Measurements from ENCODE around the gene SGCD.

Gene SGCD

DNA sequence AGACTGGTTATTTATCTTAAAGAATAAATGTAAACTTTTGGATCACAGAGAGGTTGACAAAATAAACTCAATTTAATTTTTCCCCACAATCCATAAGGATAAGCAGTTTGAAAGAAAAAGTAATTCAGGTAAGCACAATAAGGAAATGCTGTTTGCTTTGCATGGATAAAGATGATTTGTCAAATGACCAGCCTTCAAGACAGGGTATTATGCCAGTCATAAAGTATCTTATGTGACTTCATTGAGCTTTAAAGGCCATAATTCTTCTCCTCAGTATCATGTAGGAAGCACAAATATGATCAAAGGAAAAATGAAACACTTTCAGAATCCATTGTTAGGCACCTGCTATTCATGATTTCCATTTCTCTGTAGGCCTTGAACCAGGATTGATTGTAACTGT lies 342.5 kb downstream of the SGCD start:
- DNase-seq (ENCODE audit: insufficient read length, low spot score) = no peak
- no peak for FAIRE-seq
- no peak for TF ChIP-seq POLR2A (IDR thresholded peaks at IDR 0.05; ENCODE audit: low read depth, low read length)

DNA sequence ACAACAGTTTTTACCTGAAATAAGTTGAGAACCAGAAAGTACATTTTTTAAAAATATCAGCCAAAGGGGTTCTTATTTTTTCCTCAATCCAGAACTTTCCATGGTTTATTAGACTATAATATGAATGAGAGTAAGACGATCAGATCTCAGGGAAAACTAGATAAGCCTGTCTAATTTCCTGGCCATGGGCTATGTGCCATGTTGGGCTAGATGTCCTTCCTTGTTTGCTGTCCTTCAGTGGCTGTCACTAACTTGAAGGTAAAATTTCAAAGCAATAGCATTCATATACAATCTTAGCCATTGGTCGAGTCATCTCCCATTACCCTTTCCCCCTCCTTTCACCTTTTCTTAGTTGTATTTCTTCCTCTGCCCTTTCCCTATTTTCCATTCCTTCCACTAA lies 343.7 kb downstream of the SGCD start:
- FAIRE-seq = no peak
- TF ChIP-seq POLR2A (IDR thresholded peaks at IDR 0.05; ENCODE audit: low read depth, low read length) = no peak
- DNase-seq (ENCODE audit: insufficient read length, low spot score) = no peak

DNA sequence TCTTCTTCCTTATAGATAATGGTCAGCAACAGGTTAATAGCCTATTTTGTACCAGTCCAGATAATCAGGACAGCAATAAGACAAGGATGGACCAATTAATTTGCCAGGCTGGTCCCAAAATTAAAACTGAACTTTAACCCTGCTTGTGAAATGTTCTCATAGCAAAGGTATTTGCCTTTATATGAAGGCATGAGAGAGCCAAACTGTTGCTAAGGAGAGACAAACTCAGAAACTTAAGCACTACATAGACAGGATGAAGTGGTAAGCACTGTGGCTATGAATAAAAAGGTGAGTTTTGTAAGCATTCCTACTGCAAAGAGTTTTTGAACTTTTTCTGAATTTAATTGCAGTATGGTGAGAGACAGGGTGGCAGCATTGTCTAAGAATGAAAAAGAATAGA lies 348.4 kb downstream of the SGCD start:
- no peak for FAIRE-seq
- no peak for DNase-seq (ENCODE audit: insufficient read length, low spot score)
- no peak for TF ChIP-seq POLR2A (IDR thresholded peaks at IDR 0.05; ENCODE audit: low read depth, low read length)

DNA sequence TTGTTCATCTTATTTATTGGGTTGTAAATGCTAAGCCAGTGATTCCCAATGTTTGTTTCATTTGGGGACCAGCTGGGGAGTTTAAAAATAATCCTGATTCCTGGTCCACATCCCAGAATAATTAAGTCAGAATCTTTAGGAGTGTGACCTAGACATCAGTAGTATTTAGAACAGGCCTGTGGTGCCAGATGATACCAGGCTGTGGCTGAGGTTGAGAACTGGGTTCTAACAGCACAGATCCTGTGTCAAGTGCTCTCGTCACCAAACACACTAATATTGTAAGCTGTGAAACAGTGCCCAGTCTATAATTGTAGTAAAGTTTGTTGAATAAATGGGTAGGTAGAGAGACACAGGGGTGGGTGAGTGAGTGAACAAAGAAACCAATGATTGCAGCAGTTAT lies 351.0 kb downstream of the SGCD start:
- no peak for TF ChIP-seq POLR2A (IDR thresholded peaks at IDR 0.05; ENCODE audit: low read depth, low read length)
- no peak for DNase-seq (ENCODE audit: insufficient read length, low spot score)
- no peak for FAIRE-seq

DNA sequence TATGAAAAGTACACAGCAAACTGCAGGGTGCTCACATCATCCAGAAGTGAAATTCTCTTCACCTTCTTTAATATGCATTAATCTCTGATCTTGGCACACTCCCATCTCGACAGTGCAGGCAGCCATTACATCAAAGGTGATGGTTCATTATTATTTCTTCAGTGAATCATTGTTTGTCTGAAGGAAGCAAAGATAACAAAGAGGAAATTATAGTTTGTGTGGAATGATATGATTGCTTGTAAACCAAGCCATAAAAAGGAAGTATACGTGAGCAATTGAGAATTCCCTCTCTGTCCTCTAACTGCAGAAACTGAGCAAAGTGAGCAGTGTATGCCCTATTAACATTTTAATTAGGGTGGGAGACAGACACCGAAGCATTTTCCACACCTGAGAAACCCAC lies 351.5 kb downstream of the SGCD start:
- TF ChIP-seq POLR2A (IDR thresholded peaks at IDR 0.05; ENCODE audit: low read depth, low read length) = no peak
- DNase-seq (ENCODE audit: insufficient read length, low spot score) (no peak), FAIRE-seq (no peak)

DNA sequence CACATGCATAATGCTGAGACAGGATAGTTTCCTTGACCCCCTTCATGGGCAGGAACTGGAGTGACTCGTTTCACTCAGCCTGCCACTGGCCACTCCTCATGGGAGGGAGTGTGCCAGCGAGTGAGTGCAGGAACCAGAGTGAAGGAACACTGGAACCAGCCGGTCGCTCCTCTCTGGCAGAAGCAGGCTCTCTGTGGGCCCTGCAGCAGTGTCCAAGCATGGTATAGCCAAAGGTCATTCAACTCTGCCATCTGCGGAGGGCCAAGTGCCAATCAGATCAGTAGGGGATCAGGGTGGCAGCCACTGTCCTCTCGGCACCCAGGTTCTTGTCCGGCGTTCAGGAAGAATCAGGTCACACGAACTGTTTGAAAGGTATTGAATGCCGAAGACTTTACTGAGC lies 353.9 kb downstream of the SGCD start:
- FAIRE-seq (no peak), DNase-seq (ENCODE audit: insufficient read length, low spot score) (no peak)
- TF ChIP-seq POLR2A (IDR thresholded peaks at IDR 0.05; ENCODE audit: low read depth, low read length) = no peak

DNA sequence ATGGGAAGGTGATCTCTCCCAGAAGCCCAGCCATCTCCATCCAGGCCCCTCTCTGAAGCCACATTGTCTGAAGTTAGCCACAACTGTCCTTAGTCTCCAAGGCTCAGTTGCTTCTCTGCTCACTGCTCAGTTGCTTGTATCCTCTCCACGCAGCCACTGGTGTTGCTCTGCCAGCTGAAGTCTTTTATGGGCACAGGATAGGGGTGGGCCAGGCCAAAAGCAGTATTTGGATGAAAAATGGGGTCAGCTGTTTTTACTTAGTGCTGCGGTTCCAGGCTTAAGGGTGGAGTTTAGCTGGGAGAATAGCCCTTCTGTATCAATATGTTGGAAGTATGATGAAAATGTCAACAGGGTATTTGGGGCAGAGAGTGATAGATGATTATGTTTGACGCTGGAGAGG lies 354.3 kb downstream of the SGCD start:
- DNase-seq (ENCODE audit: insufficient read length, low spot score) = no peak
- no peak for TF ChIP-seq POLR2A (IDR thresholded peaks at IDR 0.05; ENCODE audit: low read depth, low read length)
- no peak for FAIRE-seq

DNA sequence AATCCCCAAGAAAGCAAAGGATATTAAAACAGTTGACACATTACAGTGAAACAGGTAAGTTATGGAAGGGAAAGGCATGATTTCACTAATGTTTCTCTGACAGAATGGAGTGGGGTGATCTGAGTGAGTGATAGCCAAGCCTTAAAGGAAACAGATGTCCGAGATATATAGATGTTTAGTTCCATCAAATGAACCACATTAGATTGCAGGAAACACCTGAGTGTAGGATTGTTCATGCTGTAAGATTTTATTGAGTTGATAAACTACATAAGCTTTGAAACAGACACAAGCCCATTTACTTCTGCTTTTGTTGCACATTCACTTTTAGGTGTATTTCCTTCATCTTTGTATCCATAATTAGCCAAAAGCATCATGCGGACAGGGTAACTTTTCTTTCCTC lies 356.0 kb downstream of the SGCD start:
- DNase-seq (ENCODE audit: insufficient read length, low spot score) (no peak), FAIRE-seq (no peak)
- TF ChIP-seq POLR2A (IDR thresholded peaks at IDR 0.05; ENCODE audit: low read depth, low read length) = no peak

DNA sequence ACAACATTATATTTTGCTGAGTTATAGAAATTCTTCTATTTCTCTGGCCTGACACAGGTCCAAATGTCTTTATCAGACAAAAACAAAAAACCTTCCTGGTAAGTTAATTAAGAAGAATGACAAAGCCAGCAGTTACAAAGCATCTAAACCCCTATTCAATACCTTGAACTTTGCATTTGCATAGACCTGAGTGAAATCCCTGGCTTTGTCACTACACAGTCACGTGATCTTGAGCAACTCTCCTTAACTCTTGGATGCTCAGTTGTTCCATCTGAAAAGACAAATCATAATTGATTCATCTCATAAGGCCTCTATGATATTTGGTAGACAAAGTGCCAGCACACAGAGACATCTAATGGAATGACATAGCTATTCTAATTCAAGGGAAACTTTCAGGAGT lies 356.5 kb downstream of the SGCD start:
- FAIRE-seq (no peak), DNase-seq (ENCODE audit: insufficient read length, low spot score) (no peak)
- TF ChIP-seq POLR2A (IDR thresholded peaks at IDR 0.05; ENCODE audit: low read depth, low read length) = no peak

DNA sequence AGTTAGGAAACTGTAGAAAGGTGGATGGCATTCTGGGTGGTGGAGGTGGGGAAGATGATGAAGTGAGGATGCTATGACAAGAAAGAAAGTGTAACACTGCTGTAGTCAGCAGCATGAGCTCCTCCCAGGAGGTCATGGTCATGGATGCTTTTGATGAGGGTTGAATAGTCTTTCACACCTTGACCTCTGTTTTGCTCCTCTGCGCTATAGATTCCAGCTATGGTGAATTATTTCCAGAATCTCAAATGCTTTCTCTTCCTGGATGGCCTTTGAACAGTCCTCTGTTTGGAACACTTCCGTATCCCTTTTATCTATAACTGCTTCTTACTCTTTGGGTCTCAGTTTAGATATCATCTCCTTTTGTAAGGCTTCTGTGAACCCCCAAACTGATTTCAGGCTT lies 357.3 kb downstream of the SGCD start:
- no peak for TF ChIP-seq POLR2A (IDR thresholded peaks at IDR 0.05; ENCODE audit: low read depth, low read length)
- FAIRE-seq (no peak), DNase-seq (ENCODE audit: insufficient read length, low spot score) (no peak)

DNA sequence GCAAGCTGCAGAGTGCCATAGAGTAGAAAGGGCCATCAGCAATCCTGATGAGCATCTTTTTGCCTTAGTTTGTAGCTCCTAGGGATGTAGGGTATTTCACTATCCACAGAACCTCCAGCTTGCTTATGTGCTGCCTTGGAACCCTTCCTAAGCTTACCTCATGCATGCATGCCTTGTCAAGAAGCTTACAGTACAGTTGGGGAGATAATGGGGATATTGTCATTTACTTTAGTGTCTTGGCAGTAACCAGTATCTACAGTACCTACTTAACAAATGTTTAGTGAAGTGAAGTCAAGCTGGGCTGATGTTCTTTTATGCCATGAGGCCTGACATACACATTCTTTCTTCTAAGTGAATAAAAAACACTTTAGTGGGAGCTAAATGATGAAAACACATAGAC lies 358.5 kb downstream of the SGCD start:
- FAIRE-seq = no peak
- no peak for TF ChIP-seq POLR2A (IDR thresholded peaks at IDR 0.05; ENCODE audit: low read depth, low read length)
- no peak for DNase-seq (ENCODE audit: insufficient read length, low spot score)

DNA sequence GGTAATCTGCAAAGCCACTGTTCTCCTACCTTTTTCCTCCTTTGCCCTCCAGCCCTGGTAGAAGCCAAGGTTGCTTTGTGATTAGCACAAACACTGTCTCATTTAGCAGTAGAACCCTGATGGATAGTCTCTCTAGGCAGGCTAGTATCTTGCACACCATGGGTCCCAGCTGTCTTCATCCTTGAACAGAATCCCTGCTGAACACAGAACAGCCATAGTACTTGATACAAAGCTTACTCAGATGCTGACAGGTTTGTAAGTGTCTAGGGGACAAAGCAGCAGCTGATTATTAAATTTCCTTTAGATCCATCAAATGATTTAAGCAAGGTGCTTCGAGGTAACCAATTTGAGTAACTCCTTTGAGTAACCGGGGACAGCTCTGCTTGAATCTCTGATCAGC lies 359.4 kb downstream of the SGCD start:
- FAIRE-seq (no peak), DNase-seq (ENCODE audit: insufficient read length, low spot score) (no peak)
- TF ChIP-seq POLR2A (IDR thresholded peaks at IDR 0.05; ENCODE audit: low read depth, low read length) = no peak

DNA sequence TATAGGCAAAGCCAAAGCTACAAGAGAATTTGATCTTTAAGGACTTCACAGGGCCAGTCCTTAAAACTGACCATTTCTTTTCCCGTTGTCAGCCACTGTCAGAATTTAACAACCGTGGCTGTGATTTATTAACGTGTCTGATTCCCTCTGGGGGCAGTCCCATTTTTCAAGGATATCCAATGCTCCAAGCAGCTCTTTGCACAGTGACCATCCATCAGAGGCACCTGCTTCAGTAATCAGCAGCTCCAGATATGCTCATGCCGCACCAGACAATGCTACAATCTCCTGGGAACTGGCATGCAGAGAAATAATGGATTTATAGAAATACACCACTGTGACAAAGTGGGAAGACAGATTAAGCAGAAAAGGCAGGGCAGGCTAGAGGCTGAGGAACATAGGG lies 359.8 kb downstream of the SGCD start:
- no peak for TF ChIP-seq POLR2A (IDR thresholded peaks at IDR 0.05; ENCODE audit: low read depth, low read length)
- DNase-seq (ENCODE audit: insufficient read length, low spot score) (no peak), FAIRE-seq (no peak)

DNA sequence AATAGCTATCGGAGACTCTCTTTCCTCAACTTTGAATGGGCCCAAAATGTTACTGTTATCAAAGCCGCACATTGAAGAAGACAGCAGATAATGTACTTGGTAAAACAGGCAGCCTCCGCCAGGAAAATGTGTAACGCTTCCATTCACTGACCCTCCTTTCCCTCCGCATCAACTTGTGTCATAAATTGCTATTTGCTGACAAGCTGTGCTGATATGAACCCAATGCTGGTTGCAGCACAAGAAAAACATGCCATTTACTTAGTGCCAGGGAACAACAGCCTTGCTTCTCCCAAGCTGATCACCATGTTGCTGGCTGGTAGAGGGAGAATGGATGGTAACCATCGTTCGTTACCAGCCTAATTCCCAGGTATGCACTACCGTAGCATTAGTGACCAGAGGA lies 360.6 kb downstream of the SGCD start:
- FAIRE-seq (no peak), DNase-seq (ENCODE audit: insufficient read length, low spot score) (no peak)
- TF ChIP-seq POLR2A (IDR thresholded peaks at IDR 0.05; ENCODE audit: low read depth, low read length) = no peak

DNA sequence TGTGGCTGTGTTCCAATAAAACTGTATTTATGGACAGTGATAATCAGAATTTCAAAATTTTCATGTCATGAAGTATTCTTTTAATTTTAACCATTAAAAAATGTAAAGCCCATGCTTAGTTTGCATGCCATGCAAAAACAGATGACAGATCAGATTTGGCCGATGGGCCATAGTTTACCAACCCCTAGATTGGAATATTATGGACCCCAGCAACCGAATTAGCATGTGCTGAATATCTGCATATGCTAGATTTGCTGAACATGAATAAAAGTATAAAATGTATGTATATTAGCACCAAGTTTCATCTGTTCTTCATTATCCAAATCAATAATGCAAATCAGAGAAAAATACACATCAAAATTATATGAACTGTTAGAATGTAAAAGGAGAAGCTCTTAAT lies 364.6 kb downstream of the SGCD start:
- DNase-seq (ENCODE audit: insufficient read length, low spot score) (no peak), FAIRE-seq (no peak)
- no peak for TF ChIP-seq POLR2A (IDR thresholded peaks at IDR 0.05; ENCODE audit: low read depth, low read length)

DNA sequence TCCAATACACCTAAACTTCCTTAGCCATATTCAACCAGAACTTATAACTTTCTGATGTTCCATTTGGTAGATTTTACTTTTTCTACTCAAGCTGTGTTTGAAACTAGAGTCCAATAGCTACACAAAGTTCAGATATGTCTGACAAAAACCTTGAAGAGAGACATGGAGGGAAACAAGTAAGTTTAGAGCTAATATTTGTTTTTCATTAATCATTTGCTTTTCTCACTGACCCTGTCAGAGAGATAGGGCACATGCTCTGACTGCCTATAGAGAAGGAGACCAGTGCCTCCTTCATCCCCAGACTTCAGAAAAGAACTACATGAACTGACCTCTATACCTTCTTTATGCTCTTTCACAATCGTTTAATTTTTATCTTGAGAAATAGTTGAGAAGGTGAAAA lies 366.1 kb downstream of the SGCD start:
- no peak for TF ChIP-seq POLR2A (IDR thresholded peaks at IDR 0.05; ENCODE audit: low read depth, low read length)
- DNase-seq (ENCODE audit: insufficient read length, low spot score) (no peak), FAIRE-seq (no peak)

All from H54 (cell line).